HPDE6-E6E7 (cell line): ENCODE measurements around the gene HDAC8.

ENCODE experiments used
- DNase-seq: peaks from one replicate; pipeline ENCODE4 v3.0.0; 2011; ENCODE audit warnings: missing footprints; ENCODE audit errors: extremely low spot score

HDAC8 gene

GRCh38 chrX:72297953-72298730 lies 274.5 kb downstream of the HDAC8 start:
- DNase-seq, result no peak

- DNase-seq, result no peak
These were observed 275.7 kb downstream of the HDAC8 start for GRCh38 chrX:72296991-72297390.

- no peak for DNase-seq
These were observed 276.9 kb downstream of the HDAC8 start for GRCh38 chrX:72295745-72296144.

- no peak for DNase-seq
These were observed 278.1 kb downstream of the HDAC8 start for GRCh38 chrX:72294497-72294896.

- no peak for DNase-seq
These were observed 290.3 kb downstream of the HDAC8 start for GRCh38 chrX:72282302-72282701.

- no peak for DNase-seq
These were observed 292.3 kb downstream of the HDAC8 start for GRCh38 chrX:72280321-72280845.
